Peyer's patch (tissue), 4 donors: ENCODE results near the gene GPC5.

Source experiments
- CTCF ChIP-seq, 6 experiments: fragments of 450-650 bp in 4 of 6; fragments of 200-600 bp in 2 of 6; sonication (generic) in 1 of 6; IDR thresholded peaks; one replicate each; pipeline ENCODE4 v1.5.1; 2017 to 2019; ENCODE audit warnings: antibody characterized with exemption in 6 of 6, mild to moderate bottlenecking in 3 of 6, moderate library complexity in 1 of 6
- POLR2A ChIP-seq, 2 donors: fragments of 450-650 bp; IDR thresholded peaks; one replicate each; pipeline ENCODE4 v1.5.1; 2017; ENCODE audit warnings: antibody characterized with exemption in 2 of 2, mild to moderate bottlenecking in 2 of 2, moderate library complexity in 2 of 2

GRCh38 chr13:91758724-91759123 is 360.3 kb downstream of the GPC5 start:
- TF ChIP-seq CTCF (IDR thresholded peaks at IDR 0.05) (no peak), POLR2A (IDR thresholded peaks at IDR 0.05) (no peak)
